K562 (cell line): ENCODE measurements around the gene POMGNT2. TPM values are rescaled to one million over a fixed set of nuclear protein-coding genes. Genes with fewer than 3 reads are reported as not detected.
A peak's percentile ranks its signal among the peaks of the same experiment; 100 is the strongest.

Experiments
- ATAC-seq: fragments of 200-7000 bp; cut with Tn5 transposase; 3 replicates; pipeline ENCODE4 v1.9.1; 2020; ENCODE audit warnings: moderate library complexity
- BruUV-seq: library from RNA; stranded (reverse); fragments of 400-500 nt; replicated peaks from 2 replicates; lab custom pipeline; 2021; lab: Mats Ljungman, UMichigan
- CTCF ChIA-PET: fragments of 300-600 bp; formaldehyde crosslinking; extraction: SDS; loops from one replicate; lab custom pipeline; 2021; ENCODE audit warnings: low intra/inter-chr PET ratio; lab: Yijun Ruan, JAX
- POLR2A ChIA-PET: fragments of 300-600, 350-650 bp; sonication (Branson Sonifier 250); formaldehyde crosslinking; extraction: SDS; loops from one replicate; lab custom pipeline; 2021; ENCODE audit warnings: antibody characterized with exemption, inconsistent platforms; lab: Yijun Ruan, JAX
- DNase-seq, 4 experiments: peaks; one replicate each; pipeline versions ENCODE4 v3.0.0 to v3.0.0-alpha.2; 2011 to 2018; ENCODE audit warnings: low spot score in 3 of 4, mixed read lengths in 3 of 4; ENCODE audit errors: extremely low read depth in 1 of 4
- FAIRE-seq: peaks from 2 replicates; lab custom pipeline; 2011; peaks lifted over from hg19 to GRCh38; lab: Jason Lieb, UNC
- H2AFZ ChIP-seq: 2 replicates; pipeline ENCODE4 v1.6.0; 2011; ENCODE audit warnings: low read depth, low read length, control low read depth, inconsistent platforms
- H3K27ac ChIP-seq: fragments of 200-600 bp; 3 replicates; pipeline ENCODE4 v1.8.0; 2011; ENCODE audit warnings: low read depth, mild to moderate bottlenecking, control low read depth, inconsistent platforms, low read length, moderate library complexity, mixed read lengths; ENCODE audit errors: extremely low read depth
- H3K27me3 ChIP-seq, 2 experiments: fragments of 300-600 bp in 1 of 2; 2 replicates in 1 of 2; 3 replicates in 1 of 2; pipeline versions ENCODE4 v1.6.0 to v1.8.0; 2011; ENCODE audit warnings: inconsistent platforms in 2 of 2, low read length in 2 of 2, mild to moderate bottlenecking in 1 of 2, mixed read lengths in 1 of 2, moderate library complexity in 1 of 2; ENCODE audit not compliant: control insufficient read depth in 2 of 2, insufficient read depth in 2 of 2
- H3K36me3 ChIP-seq: fragments of 300-600 bp; 3 replicates; pipeline ENCODE4 v1.8.0; 2011; ENCODE audit warnings: mild to moderate bottlenecking, low read length, inconsistent platforms; ENCODE audit not compliant: control insufficient read depth, insufficient read depth
- H3K4me1 ChIP-seq, 2 experiments: fragments of 200-600 bp in 1 of 2; replicated peaks in 1 of 2; 2 replicates in 1 of 2; 3 replicates in 1 of 2; pipeline versions ENCODE4 v1.5.1 to v1.8.0; 2011; ENCODE audit warnings: inconsistent platforms in 2 of 2, low read length in 2 of 2, mild to moderate bottlenecking in 1 of 2, mixed read lengths in 1 of 2, moderate library complexity in 1 of 2; ENCODE audit not compliant: control insufficient read depth in 2 of 2, insufficient read depth in 2 of 2
- H3K4me2 ChIP-seq: 2 replicates; pipeline ENCODE4 v1.6.1; 2011; ENCODE audit warnings: low read length, control low read depth, inconsistent platforms, mixed read lengths; ENCODE audit not compliant: insufficient read depth
- H3K4me3 ChIP-seq: fragments of 200-600 bp; sonication (generic), shearing (Covaris generic); 2 replicates; pipeline ENCODE4 v1.5.1; 2016; ENCODE audit warnings: control low read depth, inconsistent platforms
- H3K79me2 ChIP-seq: fragments of 200-600 bp; 3 replicates; pipeline ENCODE4 v1.8.0; 2011; ENCODE audit warnings: low read length, inconsistent platforms; ENCODE audit not compliant: control insufficient read depth, insufficient read depth
- H3K9ac ChIP-seq, 2 experiments: 2 replicates each; pipeline versions ENCODE4 v1.6.0 to v1.6.1; 2011; ENCODE audit warnings: low read depth in 2 of 2, low read length in 2 of 2, control low read depth in 1 of 2, inconsistent platforms in 1 of 2, mild to moderate bottlenecking in 1 of 2, mixed read lengths in 1 of 2; ENCODE audit not compliant: insufficient read depth in 1 of 2
- H3K9me1 ChIP-seq: one replicate; pipeline ENCODE4 v1.6.0; 2011; ENCODE audit warnings: inconsistent platforms, mild to moderate bottlenecking, low read length, moderate library complexity; ENCODE audit not compliant: control insufficient read depth, insufficient read depth
- H3K9me3 ChIP-seq: replicated peaks from 2 replicates; pipeline ENCODE4 v1.5.1; 2011; ENCODE audit warnings: low read depth, low read length, inconsistent platforms; ENCODE audit not compliant: control insufficient read depth, insufficient read depth
- H4K20me1 ChIP-seq: replicated peaks from 2 replicates; pipeline ENCODE4 v1.6.1; 2011; ENCODE audit warnings: low read length, inconsistent platforms, mixed read lengths; ENCODE audit not compliant: control insufficient read depth, insufficient read depth
- EGR1 ChIP-seq: fragments of 450-650 bp; conservative IDR thresholded peaks from 2 replicates; pipeline ENCODE4 v1.6.1; 2017; ENCODE audit warnings: mild to moderate bottlenecking
- KDM1A ChIP-seq, 2 experiments: fragments of 450-650 bp; IDR thresholded peaks; 2 replicates each; pipeline ENCODE4 v1.6.1; 2016; ENCODE audit warnings: mild to moderate bottlenecking in 2 of 2
- MEF2A ChIP-seq: IDR thresholded peaks from 2 replicates; pipeline ENCODE4 v1.6.1; 2011; ENCODE audit warnings: low read depth, mild to moderate bottlenecking, low read length, moderate library complexity; ENCODE audit not compliant: control insufficient read depth
- WGBS: fragments of 100-300 bp; shearing (Covaris generic); methylation state at CpG from one replicate; pipeline ENCODE4 v1.1.6; 2016; ENCODE audit warnings: low coverage, mixed read lengths; ENCODE audit not compliant: insufficient coverage; ENCODE audit errors: missing lambda C conversion rate; 5-methylcytosine and 5-hydroxymethylcytosine counted together
- in situ Hi-C: fragments of 300-500 bp; cut with MboI; formaldehyde crosslinking; loops from 4 replicates; pipeline ENCODE4 v1.15.0; 2018; ENCODE audit warnings: inconsistent platforms, mixed read lengths
- intact Hi-C: fragments of 100-400 bp; cut with micrococcal nuclease; formaldehyde crosslinking; loops from 2 replicates; pipeline ENCODE4 v1.14.2; 2022
- polyA plus RNA-seq, 8 experiments: library from polyadenylated mRNA; depleted of rRNA in 4 of 8; stranded (reverse) in 5 of 8; unstranded in 3 of 8; fragments of >200 nt; fragmentation: Nextera tagmentation in 2 of 8; fragmentation: Illumina TruSeq in 1 of 8; extraction: Ambion mirVana in 2 of 8; extraction: Trizol in 1 of 8; gene quantifications; 2 replicates each; pipeline versions ENCODE4 v1.2.1 to v1.2.3, GENCODE V29; 2011 to 2014; ENCODE audit warnings: inconsistent platforms in 1 of 8, missing spikeins in 1 of 8
- total RNA-seq, 7 experiments: library from RNA; depleted of rRNA in 6 of 7; stranded (reverse); fragments of >200 nt in 6 of 7; fragmentation: Illumina TruSeq in 2 of 7; extraction: Trizol in 2 of 7; gene quantifications; 2 replicates each; pipeline versions ENCODE4 v1.2.1 to v1.2.3, GENCODE V29; 2011 to 2021; ENCODE audit warnings: low replicate concordance in 1 of 7

Gene POMGNT2
- total and polyA plus RNA-seq, 9 of the 15 experiments (the other 6 are each of a cell fraction or from before 2014, with no cell fraction given): 0.65 to 14.1 (median 10.3) TPM

GRCh38 chr3:43062040-43062563, 43.8 kb downstream of the POMGNT2 start:
- TF ChIP-seq EGR1: 0 out of 2 replicates have a peak, but pooled peaks have one; percentile 9
- peak; percentile 48 to 61; a peak in 2 of 4 replicates for TF ChIP-seq KDM1A (IDR thresholded peaks at IDR 0.05)
- TF ChIP-seq MEF2A: no peak
- no peak for FAIRE-seq
- intact Hi-C loops: no loop called here
- H4K20me1 ChIP-seq: no peaks in the 10 kb centered on the region
- no peak overlapping the region for H3K4me2 ChIP-seq
- H3K27me3 ChIP-seq: peaks cover 9 to 36% of the 10 kb centered on the region in 2 experiments; a peak in 3 of 5 replicates
- H3K9ac ChIP-seq: no peak overlapping the region
- BruUV-seq: no TSS peak
- H2AFZ ChIP-seq: no peak overlapping the region
- POLR2A ChIA-PET: interaction anchor here (1.1 kb wide), 1 partner anchor 20 kb away, joined by 3 read pairs; no protein-coding TSS in a partner anchor
- whole genome bisulfite sequencing: 0% methylated on average over 5 of the region's 5 CpGs
- H3K9me1 ChIP-seq: no peaks in the 10 kb centered on the region
- DNase-seq: peak in 1 of 4 experiments; percentile 21
- no peak overlapping the region for H3K4me3 ChIP-seq
- ATAC-seq: peak; percentile 20; the same call in 2 of the 3 replicates
- in situ Hi-C loops: no loop called here
- H3K27ac ChIP-seq: no peak overlapping the region
- H3K4me1 ChIP-seq: peaks cover 3 to 7% of the 10 kb centered on the region in 2 experiments; a peak in 2 of 5 replicates
- no peaks in the 10 kb centered on the region for H3K9me3 ChIP-seq
- CTCF ChIA-PET: interaction anchor here (0.6 kb wide), 1 partner anchor 92 kb away, joined by 3 read pairs; no protein-coding TSS in a partner anchor
- H3K36me3 ChIP-seq: no peaks in the 10 kb centered on the region
- no peaks in the 10 kb centered on the region for H3K79me2 ChIP-seq
